Neutrophil (primary cell): ENCODE measurements around the gene CCDC86.

Experiments
- H3K27ac ChIP-seq: fragments of 200-600 bp; sonication (generic); 2 replicates; pipeline ENCODE4 v1.5.1; 2016; ENCODE audit warnings: mild to moderate bottlenecking, moderate library complexity
- H3K27me3 ChIP-seq: fragments of 200-600 bp; sonication (generic); 2 replicates; pipeline ENCODE4 v1.6.0; 2016; ENCODE audit warnings: mild to moderate bottlenecking
- H3K36me3 ChIP-seq: fragments of 200-600 bp; sonication (generic); 2 replicates; pipeline ENCODE4 v1.5.1; 2017
- H3K4me1 ChIP-seq, 2 experiments: fragments of 200-600 bp in 1 of 2; sonication (generic) in 1 of 2; 1 replicate in 1 of 2; 2 replicates in 1 of 2; pipeline versions ENCODE4 v1.5.1 to v1.6.1; 2013 to 2016; ENCODE audit warnings: low read depth in 1 of 2, low read length in 1 of 2, mild to moderate bottlenecking in 1 of 2, moderate library complexity in 1 of 2; ENCODE audit not compliant: control insufficient read depth in 1 of 2, insufficient read depth in 1 of 2
- H3K4me3 ChIP-seq, 2 experiments: fragments of 200-600 bp in 1 of 2; sonication (generic) in 1 of 2; 1 replicate in 1 of 2; 2 replicates in 1 of 2; pipeline ENCODE4 v1.5.1; 2013 to 2016; ENCODE audit warnings: low read depth in 1 of 2, low read length in 1 of 2, mild to moderate bottlenecking in 1 of 2, moderate library complexity in 1 of 2
- H3K9me3 ChIP-seq: fragments of 200-600 bp; sonication (generic); 2 replicates; pipeline ENCODE4 v1.5.1; 2016
- TF ChIP-seq, protein P1 (sequence below): fragments of 200-600 bp; sonication (generic); IDR thresholded peaks from 2 replicates; pipeline ENCODE4 v1.5.1; 2016; ENCODE audit warnings: antibody characterized with exemption

The CCDC86 gene

GRCh38 chr11:60860943-60861342 lies 19.0 kb downstream of the CCDC86 start:
- H3K9me3 ChIP-seq: no peaks in the 10 kb centered on the region
- no peak overlapping the region for H3K4me3 ChIP-seq
- TF ChIP-seq, protein P1, sequence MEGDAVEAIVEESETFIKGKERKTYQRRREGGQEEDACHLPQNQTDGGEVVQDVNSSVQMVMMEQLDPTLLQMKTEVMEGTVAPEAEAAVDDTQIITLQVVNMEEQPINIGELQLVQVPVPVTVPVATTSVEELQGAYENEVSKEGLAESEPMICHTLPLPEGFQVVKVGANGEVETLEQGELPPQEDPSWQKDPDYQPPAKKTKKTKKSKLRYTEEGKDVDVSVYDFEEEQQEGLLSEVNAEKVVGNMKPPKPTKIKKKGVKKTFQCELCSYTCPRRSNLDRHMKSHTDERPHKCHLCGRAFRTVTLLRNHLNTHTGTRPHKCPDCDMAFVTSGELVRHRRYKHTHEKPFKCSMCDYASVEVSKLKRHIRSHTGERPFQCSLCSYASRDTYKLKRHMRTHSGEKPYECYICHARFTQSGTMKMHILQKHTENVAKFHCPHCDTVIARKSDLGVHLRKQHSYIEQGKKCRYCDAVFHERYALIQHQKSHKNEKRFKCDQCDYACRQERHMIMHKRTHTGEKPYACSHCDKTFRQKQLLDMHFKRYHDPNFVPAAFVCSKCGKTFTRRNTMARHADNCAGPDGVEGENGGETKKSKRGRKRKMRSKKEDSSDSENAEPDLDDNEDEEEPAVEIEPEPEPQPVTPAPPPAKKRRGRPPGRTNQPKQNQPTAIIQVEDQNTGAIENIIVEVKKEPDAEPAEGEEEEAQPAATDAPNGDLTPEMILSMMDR: no peak
- H3K36me3 ChIP-seq: no peaks in the 10 kb centered on the region
- no peaks in the 10 kb centered on the region for H3K4me1 ChIP-seq
- H3K27ac ChIP-seq: no peak overlapping the region
- peaks cover 8% of the 10 kb centered on the region for H3K27me3 ChIP-seq

DNA sequence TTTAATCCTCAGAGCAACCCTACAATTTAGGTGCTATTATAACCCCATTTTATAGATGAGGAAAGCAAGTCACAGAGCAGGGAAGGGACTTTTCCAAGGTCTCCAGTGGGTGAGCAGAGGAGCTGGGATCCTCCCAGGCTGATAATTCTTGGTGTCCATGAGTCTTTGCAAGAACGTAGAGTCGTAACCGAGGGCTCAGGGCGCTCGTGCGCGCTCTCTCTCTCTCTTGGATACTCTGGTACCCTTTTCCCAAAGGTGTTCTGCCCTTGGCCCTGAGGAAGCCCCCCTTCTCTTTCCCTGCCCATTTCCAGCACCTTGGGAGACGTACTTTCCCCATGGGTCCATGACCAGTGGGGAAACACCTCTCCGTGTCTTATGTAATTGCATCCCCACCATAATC lies 20.3 kb downstream of the CCDC86 start:
- H3K4me1 ChIP-seq: no peaks in the 10 kb centered on the region
- no peaks in the 10 kb centered on the region for H3K9me3 ChIP-seq
- H3K4me3 ChIP-seq: no peak overlapping the region
- TF ChIP-seq, protein P1: no peak
- no peaks in the 10 kb centered on the region for H3K27me3 ChIP-seq
- no peaks in the 10 kb centered on the region for H3K36me3 ChIP-seq
- no peak overlapping the region for H3K27ac ChIP-seq

DNA sequence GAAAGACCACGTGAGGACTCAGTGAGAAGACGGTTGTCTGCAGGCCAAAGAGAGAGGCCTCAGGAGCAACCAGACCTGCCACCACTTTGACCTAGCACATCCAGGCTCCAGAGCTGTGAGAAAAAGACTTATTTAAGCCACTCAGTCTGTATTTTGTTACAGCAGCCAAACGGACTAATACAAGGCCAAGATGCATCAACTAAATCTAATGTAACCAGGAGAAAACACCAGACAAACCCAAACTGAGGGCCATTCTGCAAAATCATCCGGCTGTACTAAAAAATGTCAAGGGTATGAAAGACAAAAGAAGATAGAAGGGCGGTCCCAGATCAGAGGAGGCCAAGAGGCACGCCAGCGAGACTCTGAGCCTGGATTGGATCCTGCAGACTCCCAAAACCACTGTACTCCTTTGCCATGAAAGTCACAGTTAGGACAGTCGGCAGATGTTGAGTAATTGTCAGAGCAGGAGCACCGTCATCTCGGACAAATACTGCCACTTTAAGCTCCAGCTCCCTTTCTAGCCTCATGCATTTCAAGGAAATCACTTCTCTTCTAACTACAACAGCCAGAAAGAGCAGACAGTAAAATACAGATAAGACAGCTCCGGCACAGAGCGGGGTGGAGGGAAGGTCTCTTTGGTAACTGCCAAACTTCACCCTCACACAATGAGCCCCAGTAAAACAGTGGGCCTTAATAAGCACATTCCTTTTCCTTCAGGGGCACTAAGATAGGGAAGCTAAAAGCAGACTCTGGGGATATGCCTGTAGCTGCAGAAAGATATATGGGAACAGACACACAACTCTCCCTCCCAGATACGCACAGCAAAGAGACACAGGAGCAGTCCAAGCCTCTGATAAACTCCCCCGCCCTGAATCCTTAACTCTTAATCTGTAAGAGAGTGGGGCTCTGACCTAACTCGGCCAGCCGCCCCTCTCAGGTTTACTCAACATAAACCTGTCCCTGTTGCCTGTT lies 21.9 kb downstream of the CCDC86 start:
- TF ChIP-seq, protein P1: no peak
- no peaks in the 10 kb centered on the region for H3K36me3 ChIP-seq
- no peaks in the 10 kb centered on the region for H3K27me3 ChIP-seq
- no peak overlapping the region for H3K27ac ChIP-seq
- H3K4me3 ChIP-seq: no peak overlapping the region
- H3K9me3 ChIP-seq: no peaks in the 10 kb centered on the region
- H3K4me1 ChIP-seq: no peaks in the 10 kb centered on the region

DNA sequence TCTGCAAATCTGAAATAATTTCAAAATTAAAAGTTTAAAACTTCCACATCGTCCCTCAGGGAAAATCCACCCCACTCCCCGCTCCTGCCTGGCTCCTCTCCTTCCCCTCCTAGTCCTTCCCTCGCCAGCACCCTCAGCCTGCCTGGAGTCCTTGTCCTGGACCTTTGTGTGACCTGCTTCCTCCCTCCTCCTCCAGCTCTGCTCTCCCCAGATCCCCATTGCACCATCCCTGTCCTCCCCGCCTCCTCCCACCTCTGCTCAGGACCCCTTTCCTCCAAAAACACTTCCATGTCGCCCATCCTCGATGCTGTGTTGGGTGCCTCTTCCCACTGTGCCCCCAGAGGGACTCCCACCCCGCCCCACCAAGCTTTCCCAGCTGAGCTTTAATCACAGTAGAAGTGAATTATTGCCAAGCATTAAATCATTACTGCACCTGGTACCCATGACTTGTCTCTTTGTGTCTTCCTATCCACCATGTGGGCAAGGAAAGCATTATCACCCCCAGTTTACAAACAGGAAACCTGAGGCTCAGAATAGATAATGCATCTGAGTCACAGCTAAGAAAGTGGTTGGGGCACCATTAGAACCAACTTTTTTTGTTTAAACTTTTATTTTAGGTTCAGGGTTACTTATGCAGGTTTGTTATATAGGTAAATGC lies 23.1 kb downstream of the CCDC86 start:
- no peaks in the 10 kb centered on the region for H3K9me3 ChIP-seq
- H3K27ac ChIP-seq: no peak overlapping the region
- H3K36me3 ChIP-seq: no peaks in the 10 kb centered on the region
- TF ChIP-seq, protein P1: no peak
- no peaks in the 10 kb centered on the region for H3K27me3 ChIP-seq
- H3K4me1 ChIP-seq: no peaks in the 10 kb centered on the region
- H3K4me3 ChIP-seq: no peak overlapping the region

- TF ChIP-seq, protein P1: no peak
- no peaks in the 10 kb centered on the region for H3K4me1 ChIP-seq
- H3K4me3 ChIP-seq: no peak within 1 kb of the TSS
- H3K27ac ChIP-seq: no peak within 1 kb of the TSS
- no peaks in the 10 kb centered on the region for H3K9me3 ChIP-seq
- H3K27me3 ChIP-seq: no peaks in the 10 kb centered on the region
- H3K36me3 ChIP-seq: no peaks in the 10 kb centered on the region
Measured at GRCh38 chr11:60866911-60867870, 25.3 kb downstream of the CCDC86 start, which contains the start of gene ZP1. Gene ZP1, plus strand, starts transcription at chr11:60867542. Its CDS starts 20 bp downstream, at chr11:60867562.
